GM18499 (cell line): Measurements from ENCODE around the gene RBL2.
"Not testable (repeated sequence)": the region's sequence is repeated elsewhere in the genome, so short reads cannot be mapped to it uniquely, and the experiment has no call there.

Experiments used
- ATAC-seq: cut with Tn5 transposase; IDR thresholded peaks from one replicate; pipeline ENCODE4 v1.9.1; 2021; ENCODE audit warnings: moderate number of reproducible peaks; ENCODE audit not compliant: insufficient read depth, unreplicated experiment

RBL2 gene

DNA sequence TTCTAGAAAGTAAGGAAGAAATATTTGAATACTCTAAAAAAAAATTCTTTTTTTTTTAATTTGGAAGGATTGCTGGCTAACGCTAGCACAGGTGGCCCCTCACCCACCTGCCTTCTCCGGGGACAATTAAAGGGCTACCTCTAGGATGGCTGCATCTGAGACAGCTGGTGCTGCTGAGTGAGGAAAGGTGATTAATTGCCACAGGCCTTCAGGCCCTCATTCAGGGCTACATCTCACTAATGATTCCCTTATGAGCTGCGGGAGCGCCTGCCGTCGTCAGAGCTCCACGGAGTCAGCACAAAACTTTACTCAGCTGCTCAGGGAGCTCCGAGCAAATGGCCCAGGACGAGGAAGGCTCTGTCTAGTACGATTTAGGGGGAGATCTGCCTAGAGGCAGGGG, 95.8 kb downstream of the RBL2 start:
- no peak for ATAC-seq

DNA sequence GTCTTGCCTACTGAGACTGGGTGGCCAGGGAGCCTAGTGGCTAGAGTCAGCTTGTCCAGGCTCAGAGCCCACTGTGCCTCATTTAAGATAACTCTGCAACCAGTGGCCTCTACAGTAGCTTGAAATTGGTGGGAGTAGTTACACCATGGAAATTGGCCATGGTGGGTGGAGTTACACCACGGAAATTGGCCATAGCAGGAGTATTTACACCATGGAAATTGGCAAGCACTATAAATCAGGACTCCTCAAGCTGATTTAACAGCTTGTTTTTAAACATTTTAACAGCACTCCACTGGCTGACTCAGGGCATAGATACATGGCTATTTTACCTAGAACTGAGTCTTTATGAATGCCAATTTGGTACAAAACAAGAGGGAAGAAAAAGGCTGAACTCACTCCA, 96.5 kb downstream of the RBL2 start:
- no peak for ATAC-seq

DNA sequence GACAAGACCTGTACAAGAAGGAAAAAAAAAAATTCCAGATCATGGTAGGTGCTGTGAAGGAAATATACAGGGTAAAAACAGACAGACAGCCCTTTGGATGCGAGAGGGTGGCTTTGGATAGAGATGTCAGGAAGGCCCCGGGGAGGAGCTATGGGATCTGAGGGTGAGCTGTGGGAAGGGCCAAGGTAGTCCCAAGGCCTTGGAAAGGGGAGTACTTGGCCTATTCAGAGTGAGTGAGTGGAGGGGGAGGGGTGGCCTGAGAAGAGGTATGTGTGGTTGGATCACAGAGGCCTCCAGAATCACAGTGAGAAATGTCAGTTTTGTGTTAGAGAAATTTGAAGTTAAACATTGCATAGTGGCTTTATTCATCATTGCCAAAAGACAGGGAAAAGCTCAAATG, 99.9 kb downstream of the RBL2 start:
- no peak for ATAC-seq

DNA sequence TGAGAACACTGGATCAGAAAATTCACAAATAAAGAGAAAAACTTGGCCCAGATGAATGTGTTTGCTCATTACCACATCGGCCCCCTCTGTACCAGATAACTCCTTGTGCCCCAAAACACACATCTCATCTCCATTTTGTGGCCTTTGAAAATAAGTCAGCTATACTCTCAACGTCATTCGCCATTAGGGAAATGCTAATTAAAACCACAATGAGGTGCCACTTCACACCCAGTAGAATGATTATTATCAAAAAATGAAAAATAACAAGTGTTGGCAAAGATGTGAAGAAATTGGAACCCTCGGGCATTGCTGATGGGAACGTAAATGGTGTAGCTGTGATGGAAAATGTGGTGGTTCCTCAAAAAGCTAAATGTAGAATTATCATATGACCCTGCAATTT, 103.4 kb downstream of the RBL2 start:
- ATAC-seq: no peak

DNA sequence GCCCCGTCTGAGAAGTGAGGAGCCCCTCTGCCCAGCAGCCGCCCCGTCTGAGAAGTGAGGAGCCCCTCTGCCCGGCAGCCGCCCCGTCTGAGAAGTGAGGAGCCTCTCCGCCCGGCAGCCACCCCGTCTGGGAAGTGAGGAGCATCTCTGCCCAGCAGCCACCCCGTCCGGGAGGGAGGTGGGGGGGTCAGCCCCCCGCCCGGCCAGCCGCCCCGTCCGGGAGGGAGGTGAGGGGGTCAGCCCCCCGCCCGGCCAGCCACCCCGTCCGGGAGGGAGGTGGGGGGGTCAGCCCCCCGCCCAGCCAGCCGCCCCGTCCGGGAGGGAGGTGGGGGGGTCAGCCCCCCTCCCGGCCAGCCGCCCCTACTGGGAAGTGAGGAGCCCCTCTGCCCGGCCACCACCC, 105.1 kb downstream of the RBL2 start:
- not testable (repeated sequence) for ATAC-seq

DNA sequence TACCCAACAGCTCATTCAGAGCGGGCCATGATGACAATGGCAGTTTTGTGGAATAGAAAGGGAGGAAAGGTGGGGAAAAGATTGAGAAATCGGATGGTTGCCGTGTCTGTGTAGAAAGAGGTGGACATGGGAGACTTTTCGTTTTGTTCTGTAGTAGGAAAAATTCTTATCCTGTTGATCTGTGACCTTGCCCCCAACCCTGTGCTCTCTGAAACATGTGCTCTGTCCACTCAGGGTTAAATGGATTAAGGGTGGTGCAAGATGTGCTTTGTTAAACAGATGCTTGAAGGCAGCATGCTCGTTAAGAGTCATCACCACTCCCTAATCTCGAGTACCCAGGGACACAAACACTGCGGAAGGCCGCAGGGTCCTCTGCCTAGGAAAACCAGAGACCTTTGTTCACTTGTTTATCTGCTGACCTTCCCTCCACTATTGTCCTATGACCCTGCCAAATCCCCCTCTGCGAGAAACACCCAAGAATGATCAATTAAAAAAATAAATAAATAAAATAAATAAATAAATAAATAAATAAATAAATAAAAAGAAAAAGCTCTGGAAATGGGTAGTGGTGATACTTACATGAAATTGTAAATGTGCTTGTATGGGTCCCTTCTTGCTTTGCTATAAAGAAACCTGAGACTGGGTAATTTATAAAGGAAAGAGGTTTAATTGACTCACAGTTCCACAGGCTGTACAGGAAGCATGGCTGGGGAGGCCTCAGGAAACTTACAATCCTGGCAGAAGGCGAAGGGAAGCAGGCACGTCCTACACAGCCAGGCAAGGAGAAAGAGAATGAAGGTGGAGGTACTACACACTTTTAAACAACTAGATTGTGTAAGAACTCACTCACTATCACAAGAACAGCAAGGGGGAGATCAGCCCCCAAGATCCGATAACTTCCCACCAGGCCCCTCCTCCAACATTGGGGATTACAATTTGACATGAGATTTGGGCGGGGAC, 105.8 kb downstream of the RBL2 start:
- ATAC-seq: not testable (repeated sequence)
